Lower leg skin (tissue), 4 donors: ENCODE measurements around the gene B4GALT3. TPM values are rescaled to one million over a fixed set of nuclear protein-coding genes. Genes with fewer than 3 reads are reported as not detected.

Source experiments
- DNase-seq, 2 donors: peaks; one replicate each; pipeline ENCODE4 v3.0.0-alpha.2; 2019; ENCODE audit warnings: low spot score in 2 of 2
- H3K4me3 ChIP-seq: fragments of 200-600 bp; sonication (generic); 2 replicates; pipeline ENCODE4 v1.5.1; 2017; ENCODE audit warnings: mild to moderate bottlenecking, low read depth; ENCODE audit not compliant: poor library complexity, severe bottlenecking
- POLR2A ChIP-seq, 2 donors: fragments of 450-650 bp; IDR thresholded peaks; one replicate each; pipeline ENCODE4 v1.6.1; 2016 to 2017; ENCODE audit warnings: antibody characterized with exemption in 2 of 2, mild to moderate bottlenecking in 1 of 2, moderate library complexity in 1 of 2
- WGBS, 2 donors: methylation state at CpG; one replicate each; pipeline ENCODE4 v1.1.5; 2018; 5-methylcytosine and 5-hydroxymethylcytosine counted together
- intact Hi-C: fragments of 100-400 bp; cut with DNase I; formaldehyde crosslinking; loops from one replicate; pipeline ENCODE4 v1.15.0; 2023; ENCODE audit warnings: low total_unique reads
- total RNA-seq, 4 donors: library from RNA; depleted of rRNA; stranded (reverse); fragments of >200 nt; gene quantifications; one replicate each; pipeline ENCODE4 v1.1.0, GENCODE V29; 2016
- TF ChIP-seq, protein P1 (sequence below), 3 donors: fragments of 450-650 bp; IDR thresholded peaks; one replicate each; pipeline ENCODE4 v1.5.1; 2016; ENCODE audit warnings: antibody characterized with exemption in 3 of 3, mild to moderate bottlenecking in 3 of 3, moderate library complexity in 2 of 3

Gene B4GALT3
- total RNA-seq, 4 donors from 2014 or later: 40.9 to 49.9 (median 44.0) TPM

DNA sequence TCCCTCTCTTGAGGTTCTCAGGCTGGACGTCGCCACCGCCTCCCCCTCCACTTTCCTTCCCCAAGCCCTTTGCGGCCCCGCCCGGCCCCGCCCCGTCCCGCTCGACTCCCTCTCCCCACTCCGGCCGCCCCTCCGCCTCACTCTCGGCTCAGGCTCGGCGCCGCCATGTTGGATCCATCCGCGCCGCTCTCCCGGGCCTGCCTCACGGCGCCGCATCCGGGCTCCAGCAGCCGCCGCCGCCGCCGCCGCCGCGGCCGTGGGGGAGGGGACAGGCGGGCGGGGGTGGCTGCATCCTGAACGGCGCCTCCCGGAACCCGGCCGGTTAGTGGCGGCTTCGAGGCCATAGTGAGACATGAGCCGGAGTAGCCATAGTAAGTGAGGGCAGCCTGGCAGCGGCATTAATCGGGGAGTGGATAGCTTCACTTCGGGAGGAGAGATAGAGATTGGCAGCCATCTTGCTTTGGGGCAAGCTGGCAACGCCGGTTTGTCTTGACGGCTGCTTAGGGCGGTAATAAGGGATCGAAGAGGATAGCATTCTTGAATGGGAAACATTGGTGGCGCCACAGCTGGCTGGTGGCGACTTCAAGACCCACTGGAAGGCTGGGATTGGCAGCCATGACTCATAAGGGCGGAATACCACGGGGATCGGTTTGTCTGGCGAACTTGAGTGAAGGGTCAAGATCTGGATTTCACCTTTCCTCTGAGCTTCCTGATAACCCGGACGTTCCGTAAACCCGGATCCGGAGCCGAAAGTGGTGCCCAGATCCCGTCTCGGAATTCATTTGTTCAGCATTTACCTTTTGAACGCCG is 44.7 kb downstream of the B4GALT3 start, which contains the start of gene DEDD:
Gene DEDD, minus strand, starts transcription at position 258 of the 810 bp plus-strand sequence. CDS start 8,205 bp downstream, outside the sequence.
- H3K4me3 ChIP-seq: peak within 1 kb of the TSS; percentile 60
- TF ChIP-seq, protein P1, sequence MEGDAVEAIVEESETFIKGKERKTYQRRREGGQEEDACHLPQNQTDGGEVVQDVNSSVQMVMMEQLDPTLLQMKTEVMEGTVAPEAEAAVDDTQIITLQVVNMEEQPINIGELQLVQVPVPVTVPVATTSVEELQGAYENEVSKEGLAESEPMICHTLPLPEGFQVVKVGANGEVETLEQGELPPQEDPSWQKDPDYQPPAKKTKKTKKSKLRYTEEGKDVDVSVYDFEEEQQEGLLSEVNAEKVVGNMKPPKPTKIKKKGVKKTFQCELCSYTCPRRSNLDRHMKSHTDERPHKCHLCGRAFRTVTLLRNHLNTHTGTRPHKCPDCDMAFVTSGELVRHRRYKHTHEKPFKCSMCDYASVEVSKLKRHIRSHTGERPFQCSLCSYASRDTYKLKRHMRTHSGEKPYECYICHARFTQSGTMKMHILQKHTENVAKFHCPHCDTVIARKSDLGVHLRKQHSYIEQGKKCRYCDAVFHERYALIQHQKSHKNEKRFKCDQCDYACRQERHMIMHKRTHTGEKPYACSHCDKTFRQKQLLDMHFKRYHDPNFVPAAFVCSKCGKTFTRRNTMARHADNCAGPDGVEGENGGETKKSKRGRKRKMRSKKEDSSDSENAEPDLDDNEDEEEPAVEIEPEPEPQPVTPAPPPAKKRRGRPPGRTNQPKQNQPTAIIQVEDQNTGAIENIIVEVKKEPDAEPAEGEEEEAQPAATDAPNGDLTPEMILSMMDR (IDR thresholded peaks at IDR 0.05): no peak
- no peak for TF ChIP-seq POLR2A (IDR thresholded peaks at IDR 0.05)
- 1% methylated on average over 39 to 64 of the region's 68 CpGs for WGBS, 2 donors
- peak; percentile 95 to 99 for DNase-seq
- intact Hi-C loops: no loop called here

DNA sequence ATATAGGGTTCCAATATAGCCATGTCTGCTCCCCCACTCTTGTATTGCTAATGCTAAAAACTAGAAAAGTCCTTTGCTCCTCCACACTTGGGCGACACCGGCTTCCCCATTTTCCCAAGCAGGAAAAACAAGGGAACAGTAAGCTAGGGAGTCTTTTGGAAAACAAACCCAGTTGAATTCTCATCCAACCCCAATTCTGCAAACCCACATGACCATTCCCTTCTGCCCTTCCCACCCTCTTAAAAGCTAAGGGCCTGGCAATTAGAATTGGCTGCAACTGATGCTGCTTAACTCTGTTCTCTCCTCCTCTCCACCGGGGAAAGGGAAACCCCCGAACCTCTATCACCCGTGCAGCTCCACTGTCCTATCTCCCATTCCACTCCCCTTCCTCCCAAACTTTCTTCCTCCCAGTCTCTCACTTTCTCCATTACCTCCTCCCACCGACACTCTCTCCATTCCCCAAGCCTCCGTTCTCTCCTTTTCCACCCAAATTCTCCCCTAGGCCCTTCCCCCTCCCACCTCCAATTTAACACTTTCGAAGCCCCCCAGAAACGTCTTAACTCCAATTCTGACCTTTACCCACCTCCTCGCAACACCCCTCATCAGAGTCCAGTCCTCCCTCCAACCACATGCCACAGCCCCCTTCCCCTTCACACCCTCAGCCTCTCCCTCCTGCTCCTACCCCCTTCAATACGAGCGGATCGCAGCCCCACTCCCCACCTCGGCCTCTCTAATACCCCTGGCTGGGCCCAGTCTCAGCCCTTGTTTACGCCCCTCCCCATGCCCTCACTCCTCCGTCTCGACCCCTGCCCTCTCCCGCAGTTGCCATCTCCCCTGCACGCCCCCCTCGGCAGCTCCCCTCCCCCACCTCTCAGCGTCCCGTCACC is 45.5 kb downstream of the B4GALT3 start:
- no peak for DNase-seq
- 3% methylated on average over 22 of the region's 22 CpGs for WGBS, 2 donors
- TF ChIP-seq POLR2A (IDR thresholded peaks at IDR 0.05): no peak
- TF ChIP-seq, protein P1 (IDR thresholded peaks at IDR 0.05): no peak
- peak overlapping the region; percentile 60 for H3K4me3 ChIP-seq
- intact Hi-C loops: no loop called here

DNA sequence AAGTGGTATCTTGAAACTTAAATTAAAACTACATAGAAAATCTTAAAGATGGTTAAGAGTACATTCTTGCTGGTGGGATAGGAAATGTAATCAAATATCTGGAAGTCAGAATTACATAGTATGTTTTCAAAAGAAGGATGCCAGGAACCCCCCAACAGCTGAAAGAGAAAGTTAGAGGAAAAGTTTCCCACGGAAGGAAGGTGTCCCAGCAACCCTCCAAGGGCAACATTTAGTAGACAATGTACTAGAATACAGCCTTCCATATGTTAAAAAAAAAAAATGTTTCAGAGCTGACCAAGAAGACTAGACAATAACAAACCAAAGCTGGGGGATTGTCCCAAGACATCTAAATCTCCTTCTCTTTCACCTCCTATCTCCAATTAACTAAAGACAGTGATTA is 47.0 kb downstream of the B4GALT3 start:
- intact Hi-C loops: no loop called here
- no peak for TF ChIP-seq POLR2A (IDR thresholded peaks at IDR 0.05)
- TF ChIP-seq, protein P1 (IDR thresholded peaks at IDR 0.05): no peak
- 58 to 64% methylated on average over 1 of the region's 1 CpG for WGBS, 2 donors
- H3K4me3 ChIP-seq: no peak overlapping the region
- no peak for DNase-seq

DNA sequence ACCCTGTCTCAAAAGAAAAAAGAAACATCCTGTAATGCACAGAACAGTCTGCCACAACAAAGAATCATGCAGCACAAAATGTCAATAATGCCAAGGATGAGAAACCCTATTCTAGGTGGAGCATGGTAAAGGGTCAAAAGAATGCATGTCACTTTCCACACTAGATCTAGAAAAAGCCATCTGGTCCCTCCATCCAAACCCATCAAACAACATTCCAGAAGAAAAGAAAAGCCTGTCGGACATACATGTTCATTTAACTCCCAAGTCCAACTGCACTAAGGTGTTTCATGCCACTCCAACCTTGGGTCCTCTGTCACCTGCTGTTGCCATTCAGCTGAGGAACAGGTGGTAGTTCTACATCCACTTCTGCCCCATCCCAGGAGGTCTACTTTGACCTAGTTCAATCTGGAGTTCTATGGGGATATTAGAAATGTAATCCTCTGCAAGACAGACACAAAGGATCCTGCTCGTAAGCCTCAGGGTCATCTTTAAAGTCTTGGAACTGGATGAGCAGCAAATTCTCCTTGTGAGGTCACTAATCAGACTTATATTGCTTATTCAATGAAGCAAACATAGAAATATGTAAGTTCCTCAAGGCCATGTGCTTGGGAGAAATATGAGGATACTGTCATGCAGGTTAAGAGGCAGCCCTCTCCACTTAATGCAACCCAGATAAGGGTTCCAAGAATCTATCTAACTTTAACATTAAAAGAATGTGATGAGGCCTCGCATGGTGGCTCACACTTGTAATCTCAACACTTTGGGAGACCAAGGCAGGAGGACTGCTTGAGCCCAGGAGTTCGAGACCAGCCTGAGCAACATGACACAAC is 48.5 kb downstream of the B4GALT3 start:
- no peak for TF ChIP-seq POLR2A (IDR thresholded peaks at IDR 0.05)
- TF ChIP-seq, protein P1 (IDR thresholded peaks at IDR 0.05): no peak
- 92 to 95% methylated on average over 4 of the region's 4 CpGs for WGBS, 2 donors
- intact Hi-C loops: no loop called here
- H3K4me3 ChIP-seq: no peak overlapping the region
- DNase-seq: no peak

DNA sequence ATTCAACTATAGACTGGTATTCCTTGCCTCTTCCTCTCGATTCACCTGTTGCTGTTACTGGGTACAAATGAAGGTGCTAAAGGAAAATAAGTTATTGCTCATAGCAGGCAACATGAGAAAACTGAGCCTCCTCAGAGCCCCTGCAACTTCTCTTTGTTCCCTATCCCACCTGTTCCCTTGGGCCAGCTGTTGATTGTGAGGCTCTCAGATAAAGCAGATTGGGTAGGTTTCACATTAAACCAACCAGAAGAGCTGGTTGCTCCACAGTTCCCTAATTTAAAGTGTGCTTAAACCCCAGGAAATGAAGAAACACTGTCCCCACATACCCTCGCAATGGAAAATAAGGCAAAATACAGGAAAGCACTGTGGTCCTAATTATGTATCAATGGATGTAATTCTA is 49.7 kb downstream of the B4GALT3 start:
- 81 to 83% methylated on average over 2 of the region's 2 CpGs for WGBS, 2 donors
- TF ChIP-seq POLR2A (IDR thresholded peaks at IDR 0.05): no peak
- TF ChIP-seq, protein P1 (IDR thresholded peaks at IDR 0.05): no peak
- no peak for DNase-seq
- intact Hi-C loops: no loop called here
- H3K4me3 ChIP-seq: no peak overlapping the region
